Pancreas (tissue), 10 donors: ENCODE results near the gene LRPAP1. TPM values are rescaled to one million over a fixed set of nuclear protein-coding genes. Genes with fewer than 3 reads are reported as not detected.
A peak's percentile ranks its signal among the peaks of the same experiment; 100 is the strongest.

Experiments
- ATAC-seq, 4 donors: fragments of 200-7000 bp; cut with Tn5 transposase; one replicate each; pipeline versions ENCODE4 v1.8.0 to v1.9.1; 2020; ENCODE audit warnings: mild to moderate bottlenecking in 4 of 4, moderate library complexity in 4 of 4
- DNase-seq, 6 donors: peaks; one replicate each; pipeline ENCODE4 v3.0.0-alpha.2; 2020
- FAIRE-seq: peaks from 2 replicates; lab custom pipeline; 2012; peaks lifted over from hg19 to GRCh38; lab: Jason Lieb, UNC
- H3K27ac ChIP-seq, 4 donors: fragments of 200-600 bp; sonication (generic); 1 replicate in 3 of 4; 2 replicates in 1 of 4; pipeline versions ENCODE4 v1.5.0 to v1.8.0; 2020
- H3K27me3 ChIP-seq, 4 donors: fragments of 200-600 bp; one replicate each; pipeline ENCODE4 v1.8.0; 2021
- H3K36me3 ChIP-seq, 3 donors: fragments of 200-600 bp; sonication (generic) in 1 of 3; one replicate each; pipeline versions ENCODE4 v1.5.0 to v1.8.0; 2020 to 2021
- H3K4me1 ChIP-seq, 3 donors: fragments of 200-600 bp; one replicate each; pipeline ENCODE4 v1.8.0; 2021
- H3K4me3 ChIP-seq, 4 donors: fragments of 200-600 bp; sonication (generic) in 2 of 4; one replicate each; pipeline versions ENCODE4 v1.5.0 to v1.8.0; 2020 to 2021
- H3K9me3 ChIP-seq, 4 donors: fragments of 200-600 bp; one replicate each; pipeline ENCODE4 v1.8.0; 2021
- WGBS, 2 donors: extraction: QIAGEN DNeasy Blood & Tissue Kit; methylation state at CpG; one replicate each; pipeline ENCODE4 v1.1.7; 2013; 5-methylcytosine and 5-hydroxymethylcytosine counted together
- intact Hi-C, 3 donors: fragments of 100-400 bp; cut with DNase I; formaldehyde crosslinking; loops; one replicate each; pipeline versions ENCODE4 v1.11.1 to v1.14.2; 2022
- polyA plus RNA-seq, 2 donors: library from polyadenylated mRNA; stranded (reverse); fragments of 200-250 nt; gene quantifications; one replicate each; pipeline ENCODE4 v1.2.3, GENCODE V29; 2013
- total RNA-seq, 6 donors: library from RNA; stranded (reverse); fragmentation: NEBNext Ultra II Directional in 4 of 6; extraction: Animal tissue kit (Norgen Biotek cat#: 25700) in 4 of 6; gene quantifications; one replicate each; pipeline versions ENCODE4 v1.2.1 to v1.2.4, GENCODE V29; 2021 to 2023
- TF ChIP-seq, protein P1 (sequence below), 4 donors: fragments of 200-600 bp; sonication (generic) in 3 of 4; IDR thresholded peaks; one replicate each; pipeline versions ENCODE4 v1.5.0 to v1.8.0; 2021; ENCODE audit warnings: antibody characterized with exemption in 4 of 4
- donor health status: healthy with polysubstance abuse.
- donor health status: DM: no; HTN: no; CAD: no; lungs with moderate emphysema.
- donor health status: DM: no; HTN: no; CAD: no.
- donor health status: control.
- donor health status: control.
- donor health status: Bipolar disorder and iron deficiency.
- donor health status: DM: yes; HTN: yes; CAD: no.
- donor health status: DM: no; HTN: no; CAD: no.
- donor health status: DM: no; HTN: no; CAD: no.
- donor health status: DM: yes; HTN: yes; CAD: no.

LRPAP1 gene
- total and polyA plus RNA-seq, 8 donors: 30.4 to 129 (median 110) TPM

DNA sequence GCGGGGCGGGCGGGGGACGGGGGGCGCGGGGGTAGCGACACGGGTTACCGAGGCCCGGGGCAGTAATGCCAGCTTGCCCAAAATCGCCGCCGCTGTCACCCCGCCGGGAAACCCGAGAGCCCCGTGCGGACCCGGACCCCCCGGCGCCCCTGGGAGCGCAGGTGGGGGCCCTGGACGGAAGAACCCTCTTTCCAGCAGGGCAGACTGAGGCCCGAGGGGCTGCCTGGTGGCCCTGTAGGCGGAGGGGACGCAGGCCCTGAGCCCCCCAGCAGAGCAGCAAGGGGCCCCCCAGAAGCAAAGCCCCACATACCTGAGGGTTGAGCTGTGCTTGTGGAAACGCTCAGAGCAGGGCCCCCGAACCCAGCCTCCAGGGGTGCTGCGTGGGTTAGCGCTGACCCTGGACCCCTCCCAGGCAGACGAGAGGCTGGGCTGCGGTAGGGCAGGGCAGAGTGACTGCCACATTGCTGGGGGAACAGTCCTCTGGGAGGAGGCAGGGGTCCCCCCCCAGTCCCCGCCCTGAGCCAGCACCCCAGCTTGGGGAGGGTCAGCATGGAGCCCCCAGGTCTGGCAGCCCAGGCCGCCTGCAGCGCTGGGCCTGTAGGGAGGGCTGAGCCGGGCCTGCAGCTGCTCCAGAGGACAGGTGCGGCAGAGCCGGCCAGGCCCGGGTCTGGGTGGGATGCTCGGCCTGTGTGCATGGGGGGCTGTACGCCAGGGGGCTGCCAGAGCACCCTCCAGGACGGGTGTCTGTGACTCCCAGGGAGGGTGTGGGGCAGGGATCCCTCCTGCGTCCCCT is 68.5 kb downstream of the LRPAP1 start:
- peak overlapping the region; percentile 36 to 62 (median 52) for H3K4me3 ChIP-seq
- DNase-seq: peak in 2 of 6 donors; percentile 52 to 83
- ATAC-seq: peak in 1 of 4 donors; percentile 5
- FAIRE-seq: no peak
- TF ChIP-seq, protein P1, sequence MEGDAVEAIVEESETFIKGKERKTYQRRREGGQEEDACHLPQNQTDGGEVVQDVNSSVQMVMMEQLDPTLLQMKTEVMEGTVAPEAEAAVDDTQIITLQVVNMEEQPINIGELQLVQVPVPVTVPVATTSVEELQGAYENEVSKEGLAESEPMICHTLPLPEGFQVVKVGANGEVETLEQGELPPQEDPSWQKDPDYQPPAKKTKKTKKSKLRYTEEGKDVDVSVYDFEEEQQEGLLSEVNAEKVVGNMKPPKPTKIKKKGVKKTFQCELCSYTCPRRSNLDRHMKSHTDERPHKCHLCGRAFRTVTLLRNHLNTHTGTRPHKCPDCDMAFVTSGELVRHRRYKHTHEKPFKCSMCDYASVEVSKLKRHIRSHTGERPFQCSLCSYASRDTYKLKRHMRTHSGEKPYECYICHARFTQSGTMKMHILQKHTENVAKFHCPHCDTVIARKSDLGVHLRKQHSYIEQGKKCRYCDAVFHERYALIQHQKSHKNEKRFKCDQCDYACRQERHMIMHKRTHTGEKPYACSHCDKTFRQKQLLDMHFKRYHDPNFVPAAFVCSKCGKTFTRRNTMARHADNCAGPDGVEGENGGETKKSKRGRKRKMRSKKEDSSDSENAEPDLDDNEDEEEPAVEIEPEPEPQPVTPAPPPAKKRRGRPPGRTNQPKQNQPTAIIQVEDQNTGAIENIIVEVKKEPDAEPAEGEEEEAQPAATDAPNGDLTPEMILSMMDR (IDR thresholded peaks at IDR 0.05): no peak
- H3K4me1 ChIP-seq: peaks cover 14 to 24% (median 24%) of the 10 kb centered on the region in 3 donors
- peak overlapping the region in 2 of 4 donors; percentile 74 to 80 for H3K27ac ChIP-seq
- WGBS, 2 donors: 20 to 23% methylated on average over 34 to 42 of the region's 43 CpGs
- no peaks in the 10 kb centered on the region for H3K9me3 ChIP-seq
- no peaks in the 10 kb centered on the region for H3K27me3 ChIP-seq
- intact Hi-C loops: no loop called here
- H3K36me3 ChIP-seq: no peaks in the 10 kb centered on the region

DNA sequence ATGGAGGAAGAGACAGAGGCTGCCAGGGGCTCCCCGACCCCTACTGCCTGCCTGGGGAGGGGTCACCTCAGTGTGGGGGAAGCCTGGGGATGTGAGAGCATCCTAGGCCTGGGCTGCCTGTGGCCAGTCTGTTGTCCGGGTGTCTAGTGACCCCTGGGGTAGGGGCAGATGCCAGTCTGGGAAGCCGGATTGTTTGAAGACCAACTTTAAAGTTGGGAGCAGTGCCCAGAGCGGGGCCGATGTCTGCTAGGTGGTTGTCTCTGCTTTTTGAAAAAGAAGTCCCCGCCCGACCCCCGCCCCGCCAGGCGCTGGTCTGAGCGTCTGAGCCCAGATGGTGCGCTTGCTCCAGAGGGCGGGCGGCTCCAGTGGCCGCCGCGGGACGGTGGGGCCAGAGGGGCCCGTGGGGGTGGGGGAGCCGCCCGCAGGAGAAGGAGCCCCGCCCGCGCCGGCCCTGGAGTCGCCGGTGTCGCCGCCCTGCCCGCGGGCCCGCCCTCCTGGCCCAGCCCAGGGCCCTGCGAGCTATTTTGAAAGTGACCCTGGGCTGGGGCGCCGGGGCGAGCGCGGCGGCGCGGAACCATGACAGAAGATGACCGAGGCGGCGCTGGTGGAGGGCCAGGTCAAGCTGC is 69.3 kb downstream of the LRPAP1 start, which contains the start of gene DOK7:
Gene DOK7 (plus strand): TSS at position 517 of the 626 bp plus-strand sequence. CDS start 70 bp downstream, at position 587.
- no peaks in the 10 kb centered on the region for H3K9me3 ChIP-seq
- peaks cover 14 to 24% (median 24%) of the 10 kb centered on the region in 3 donors for H3K4me1 ChIP-seq
- 3 to 12% methylated on average over 25 to 44 of the region's 44 CpGs for WGBS, 2 donors
- intact Hi-C loops: no loop called here
- peak; percentile 29 to 64 (median 55) for ATAC-seq
- H3K27me3 ChIP-seq: no peaks in the 10 kb centered on the region
- DNase-seq: peak; percentile 48 to 84 (median 68)
- H3K4me3 ChIP-seq: peak within 1 kb of the TSS; percentile 36 to 62 (median 52)
- peak within 1 kb of the TSS; percentile 68 to 84 (median 77) for H3K27ac ChIP-seq
- H3K36me3 ChIP-seq: no peaks in the 10 kb centered on the region
- TF ChIP-seq, protein P1 (IDR thresholded peaks at IDR 0.05): no peak
- FAIRE-seq: no peak

DNA sequence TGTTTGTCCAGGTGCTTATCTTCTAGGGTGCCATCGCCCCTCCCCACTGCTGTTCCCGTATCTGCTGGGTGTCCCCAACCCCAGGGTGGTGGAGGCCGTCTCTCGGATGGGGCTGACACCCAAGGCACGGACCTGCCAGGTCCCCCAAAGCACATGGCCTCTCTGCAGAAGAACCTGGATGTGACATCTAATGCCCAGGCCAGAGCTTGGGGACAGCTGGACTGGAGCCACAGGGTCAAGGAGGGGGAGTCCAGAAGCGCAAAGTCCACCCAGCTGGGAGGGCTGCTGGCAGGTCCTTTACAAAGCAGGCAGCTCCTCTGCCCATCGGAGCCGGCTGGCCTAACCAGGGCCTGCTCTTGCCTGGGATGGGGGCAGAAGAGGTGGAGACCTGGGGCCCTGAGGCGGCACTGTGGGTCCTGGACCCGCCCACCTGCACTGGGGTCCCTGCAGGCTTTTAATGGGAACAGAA is 69.9 kb downstream of the LRPAP1 start:
- peak in 3 of 6 donors; percentile 55 to 66 (median 59) for DNase-seq
- H3K27ac ChIP-seq: peak overlapping the region; percentile 68 to 84 (median 77)
- H3K4me3 ChIP-seq: no peak overlapping the region
- ATAC-seq: peak in 3 of 4 donors; percentile 5 to 28 (median 18)
- intact Hi-C loops: no loop called here
- H3K9me3 ChIP-seq: no peaks in the 10 kb centered on the region
- 45 to 59% methylated on average over 10 of the region's 10 CpGs for WGBS, 2 donors
- TF ChIP-seq, protein P1 (IDR thresholded peaks at IDR 0.05): no peak
- peaks cover 14 to 24% (median 24%) of the 10 kb centered on the region in 3 donors for H3K4me1 ChIP-seq
- H3K27me3 ChIP-seq: no peaks in the 10 kb centered on the region
- FAIRE-seq: no peak
- no peaks in the 10 kb centered on the region for H3K36me3 ChIP-seq

DNA sequence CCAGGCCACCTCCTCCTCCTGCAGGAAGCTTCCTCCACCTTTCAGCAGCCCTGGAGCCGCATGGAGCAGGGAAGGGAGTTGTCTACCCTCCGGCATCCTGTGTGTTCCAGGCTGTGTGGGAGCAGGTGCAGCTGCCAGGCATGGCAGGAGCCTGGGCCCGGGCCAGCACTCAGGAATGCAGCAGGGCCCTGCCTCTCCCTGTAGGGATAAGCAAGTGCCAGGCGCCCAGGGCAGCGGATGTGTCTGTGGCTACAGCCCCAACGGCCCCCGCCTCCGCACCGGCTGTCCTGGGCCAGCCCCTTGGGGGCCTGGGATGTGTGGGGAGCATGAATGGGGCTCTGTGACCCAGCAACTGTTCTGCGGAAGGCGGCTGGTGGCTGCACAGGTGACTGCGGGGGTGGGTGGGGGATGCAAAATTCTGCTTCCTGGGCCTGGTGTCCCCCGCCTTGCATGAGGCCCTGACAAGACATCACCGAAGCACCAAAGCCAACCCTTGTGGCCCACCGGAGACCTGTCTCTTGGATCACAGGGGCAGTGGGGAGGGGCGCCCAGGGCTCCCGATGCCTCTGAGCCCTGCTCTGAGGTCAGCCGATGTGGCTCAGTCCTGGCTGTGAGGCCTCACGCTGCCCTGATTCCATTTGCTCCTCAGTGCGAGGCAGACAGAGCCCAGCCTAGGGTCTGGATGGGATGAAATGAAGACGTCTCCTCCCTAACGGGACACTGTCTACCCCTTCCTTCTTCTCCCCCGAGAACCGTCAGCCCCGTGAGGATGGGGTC is 70.5 kb downstream of the LRPAP1 start:
- DNase-seq (peak; percentile 91 to 99 (median 96)), FAIRE-seq (no peak), ATAC-seq (peak; percentile 90 to 94 (median 92))
- no peaks in the 10 kb centered on the region for H3K9me3 ChIP-seq
- intact Hi-C loops: no loop called here
- TF ChIP-seq, protein P1 (IDR thresholded peaks at IDR 0.05): no peak
- H3K27me3 ChIP-seq: no peaks in the 10 kb centered on the region
- WGBS, 2 donors: 32 to 34% methylated on average over 25 of the region's 25 CpGs
- no peak overlapping the region for H3K4me3 ChIP-seq
- peak overlapping the region; percentile 68 to 84 (median 77) for H3K27ac ChIP-seq
- H3K36me3 ChIP-seq: no peaks in the 10 kb centered on the region
- peaks cover 14 to 24% (median 24%) of the 10 kb centered on the region in 3 donors for H3K4me1 ChIP-seq
